Osteoblast (primary cell): ENCODE data around the gene GSE1. TPM values are rescaled to one million over a fixed set of nuclear protein-coding genes. Genes with fewer than 3 reads are reported as not detected.

ENCODE experiments used
- DNase-seq: peaks from one replicate; pipeline ENCODE4 v3.0.0; 2011; ENCODE audit warnings: low spot score, mixed read lengths; ENCODE audit not compliant: insufficient read length; ENCODE audit errors: missing footprints
- H2AFZ ChIP-seq: 2 replicates; pipeline ENCODE4 v1.6.0; 2011; ENCODE audit warnings: mild to moderate bottlenecking, low read length
- H3K27ac ChIP-seq: 2 replicates; pipeline ENCODE4 v1.5.1; 2011; ENCODE audit warnings: mild to moderate bottlenecking, low read depth, low read length, moderate library complexity
- H3K27me3 ChIP-seq: 2 replicates; pipeline ENCODE4 v1.6.0; 2012; ENCODE audit warnings: mild to moderate bottlenecking, control low read depth, inconsistent platforms, low read length, moderate library complexity; ENCODE audit not compliant: insufficient read depth
- H3K36me3 ChIP-seq: 2 replicates; pipeline ENCODE4 v1.5.1; 2011; ENCODE audit warnings: mild to moderate bottlenecking, low read length, control low read depth, moderate library complexity; ENCODE audit not compliant: insufficient read depth
- H3K4me1 ChIP-seq: 2 replicates; pipeline ENCODE4 v1.5.1; 2011; ENCODE audit warnings: mild to moderate bottlenecking, low read length, control low read depth, moderate library complexity; ENCODE audit not compliant: insufficient read depth
- H3K4me2 ChIP-seq: 2 replicates; pipeline ENCODE4 v1.6.0; 2011; ENCODE audit warnings: mild to moderate bottlenecking, low read length; ENCODE audit not compliant: insufficient read depth
- H3K4me3 ChIP-seq: fragments of 200-600 bp; sonication (generic); 3 replicates; pipeline ENCODE4 v1.5.1; 2012; ENCODE audit warnings: mild to moderate bottlenecking, low read length, inconsistent platforms; ENCODE audit not compliant: insufficient read depth
- H3K79me2 ChIP-seq: 2 replicates; pipeline ENCODE4 v1.6.0; 2012; ENCODE audit warnings: mild to moderate bottlenecking, low read length, control low read depth, inconsistent platforms; ENCODE audit not compliant: insufficient read depth
- H3K9me3 ChIP-seq: 2 replicates; pipeline ENCODE4 v1.5.1; 2011; ENCODE audit warnings: low read depth, low read length, control low read depth
- H4K20me1 ChIP-seq: 2 replicates; pipeline ENCODE4 v1.6.0; 2012; ENCODE audit warnings: mild to moderate bottlenecking, low read length, control low read depth; ENCODE audit not compliant: insufficient read depth
- CTCF ChIP-seq: IDR thresholded peaks from 2 replicates; pipeline ENCODE4 v1.5.1; 2011; ENCODE audit warnings: mild to moderate bottlenecking, low read depth, low read length, moderate library complexity; ENCODE audit errors: extremely low read depth
- total RNA-seq: library from RNA; depleted of rRNA; stranded (reverse); fragments of >200 nt; gene quantifications from 2 replicates; pipeline ENCODE4 v1.2.3, GENCODE V29; 2012

Gene GSE1
- total RNA-seq, 1 donor, result 49.6 TPM

GRCh38 chr16:85695196-85696128 lies 82.3 kb downstream of the GSE1 start:
- Histone ChIP-seq H4K20me1 (no peaks in the 10 kb centered on the region), H3K27ac (no peak overlapping the region), H3K4me2 (no peak overlapping the region), H3K36me3 (no peaks in the 10 kb centered on the region), H2AFZ (no peak overlapping the region), H3K9me3 (no peaks in the 10 kb centered on the region), H3K27me3 (peaks cover 36% of the 10 kb centered on the region), H3K4me1 (peaks cover 5% of the 10 kb centered on the region), H3K4me3 (no peak overlapping the region), H3K79me2 (no peaks in the 10 kb centered on the region)
- DNase-seq, result peak; percentile 56
- TF ChIP-seq CTCF, result no peak

GRCh38 chr16:85696781-85697180 lies 83.7 kb downstream of the GSE1 start:
- Histone ChIP-seq H3K4me1 (peaks cover 5% of the 10 kb centered on the region), H4K20me1 (no peaks in the 10 kb centered on the region), H3K4me3 (no peak overlapping the region), H2AFZ (no peak overlapping the region), H3K27ac (no peak overlapping the region), H3K79me2 (no peaks in the 10 kb centered on the region), H3K4me2 (no peak overlapping the region), H3K27me3 (peaks cover 31% of the 10 kb centered on the region), H3K9me3 (no peaks in the 10 kb centered on the region), H3K36me3 (no peaks in the 10 kb centered on the region)
- peak; percentile 21 for DNase-seq
- TF ChIP-seq CTCF, result no peak

GRCh38 chr16:85697431-85697830 lies 84.3 kb downstream of the GSE1 start:
- peaks cover 5% of the 10 kb centered on the region for H3K4me1 ChIP-seq
- H3K9me3 ChIP-seq, result no peaks in the 10 kb centered on the region
- no peaks in the 10 kb centered on the region for H3K79me2 ChIP-seq
- no peak overlapping the region for H3K27ac ChIP-seq
- H3K36me3 ChIP-seq, result no peaks in the 10 kb centered on the region
- H3K27me3 ChIP-seq, result peaks cover 31% of the 10 kb centered on the region
- no peak overlapping the region for H3K4me3 ChIP-seq
- H4K20me1 ChIP-seq, result no peaks in the 10 kb centered on the region
- TF ChIP-seq CTCF, result no peak
- H3K4me2 ChIP-seq, result no peak overlapping the region
- DNase-seq, result peak; percentile 59
- H2AFZ ChIP-seq, result no peak overlapping the region

- Histone ChIP-seq H3K9me3 (no peaks in the 10 kb centered on the region), H3K4me3 (no peak overlapping the region), H2AFZ (no peak overlapping the region), H3K27me3 (peaks cover 31% of the 10 kb centered on the region), H3K27ac (no peak overlapping the region), H3K4me2 (no peak overlapping the region), H3K36me3 (no peaks in the 10 kb centered on the region), H3K4me1 (peaks cover 5% of the 10 kb centered on the region), H3K79me2 (no peaks in the 10 kb centered on the region), H4K20me1 (no peaks in the 10 kb centered on the region)
- no peak for DNase-seq
- TF ChIP-seq CTCF, result no peak
Observed at GRCh38 chr16:85698459-85698891, 85.4 kb downstream of the GSE1 start.
